GM13976 (cell line): ENCODE measurements around the gene BCDIN3D.

ENCODE experiments used
- DNase-seq: peaks from one replicate; pipeline ENCODE4 v3.0.0; 2012; ENCODE audit warnings: low spot score
- CTCF ChIP-seq: IDR thresholded peaks from 2 replicates; pipeline ENCODE4 v1.5.1; 2012; ENCODE audit warnings: borderline replicate concordance, mild to moderate bottlenecking; ENCODE audit not compliant: insufficient read depth; ENCODE audit errors: extremely low read depth, missing control alignments, control extremely low read depth
- in situ Hi-C: fragments of 300-500 bp; cut with MboI; formaldehyde crosslinking; loops from one replicate; pipeline ENCODE4 v1.12.0; 2022; ENCODE audit warnings: low sequenced_read_pairs, mixed read lengths, inconsistent platforms; ENCODE audit not compliant: unreplicated experiment

Gene BCDIN3D

DNA sequence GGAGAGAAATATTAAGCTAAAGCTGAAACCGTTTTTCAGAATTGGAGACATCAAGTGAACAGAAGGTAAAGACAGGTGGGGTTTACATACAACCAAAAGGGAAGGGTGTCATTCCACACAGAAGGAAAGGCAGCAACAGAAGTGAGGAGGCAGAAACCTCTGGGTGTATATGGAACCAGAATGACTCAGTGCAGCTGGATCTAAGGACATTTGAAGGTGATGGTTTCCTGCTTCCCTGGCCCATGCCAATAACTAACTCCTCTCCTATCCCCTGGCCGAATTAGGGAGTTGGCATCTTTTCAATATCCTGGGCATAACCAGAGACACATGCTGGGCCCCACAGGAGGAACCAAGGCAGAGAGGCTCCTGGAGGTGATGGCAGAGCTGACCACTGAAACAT is 23.1 kb downstream of the BCDIN3D start:
- in situ Hi-C loops, result no loop called here
- no peak for DNase-seq

DNA sequence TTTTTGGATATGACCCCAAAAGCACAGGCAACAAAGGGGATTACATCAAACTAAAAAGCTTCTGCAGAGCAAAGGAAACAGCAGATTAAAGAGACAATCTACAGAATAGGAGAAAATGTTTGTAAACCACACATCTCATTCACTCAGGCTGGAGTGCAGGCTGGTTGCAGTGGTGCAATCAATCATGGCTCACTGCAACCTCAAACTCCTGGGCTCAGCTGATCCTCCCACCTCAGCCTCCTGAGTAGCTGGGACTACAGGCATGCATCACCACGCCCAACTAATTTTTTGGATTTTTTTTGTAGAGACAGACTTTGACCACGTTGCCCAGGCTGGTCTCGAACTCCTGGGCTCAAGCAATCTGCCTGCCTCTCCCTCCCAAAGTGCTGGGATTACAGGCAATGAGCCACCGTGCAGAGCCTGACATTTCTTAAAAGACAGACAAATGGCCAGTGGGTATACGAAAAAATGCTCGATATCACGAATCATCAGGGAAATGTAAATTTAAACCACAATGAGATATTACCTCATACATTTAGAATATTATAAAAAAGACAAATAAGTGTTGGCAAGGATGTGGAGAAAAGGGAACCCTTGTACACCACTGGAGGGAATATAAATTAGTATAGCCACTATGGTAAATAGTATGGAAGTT is 24.5 kb downstream of the BCDIN3D start:
- in situ Hi-C loops, result no loop called here
- no peak for TF ChIP-seq CTCF
- no peak for DNase-seq

More for the DNA sequence above, 23.1 kb downstream of the BCDIN3D start:
- no peak for TF ChIP-seq CTCF

- in situ Hi-C loops, result no loop called here
- no peak for DNase-seq
- no peak for TF ChIP-seq CTCF
These were observed 29.8 kb downstream of the BCDIN3D start for GRCh38 chr12:49813131-49813530.

DNA sequence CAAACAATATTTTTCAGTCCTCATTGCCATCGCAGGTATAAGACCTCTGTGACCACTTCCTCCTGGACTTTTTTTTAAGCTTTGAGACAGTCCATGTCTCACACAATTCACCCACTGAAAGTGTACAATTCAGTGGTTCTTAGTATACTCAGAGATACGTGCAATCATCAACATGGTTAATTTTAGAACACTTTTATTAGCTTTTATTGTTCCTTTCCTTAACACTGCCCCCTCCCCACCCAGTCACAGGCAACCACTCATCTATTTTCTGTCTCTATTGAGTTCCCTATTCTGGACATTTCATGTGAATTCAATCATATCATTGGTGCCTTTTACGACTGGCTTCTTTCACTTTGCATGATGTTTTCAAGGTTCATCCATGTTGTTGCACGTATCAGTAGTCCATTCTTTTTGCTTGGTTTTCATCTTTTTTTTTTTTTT is 30.9 kb downstream of the BCDIN3D start:
- in situ Hi-C loops, result no loop called here
- no peak for DNase-seq
- TF ChIP-seq CTCF, result no peak

- no peak for DNase-seq
- in situ Hi-C loops, result no loop called here
- TF ChIP-seq CTCF, result no peak
These were observed 31.8 kb downstream of the BCDIN3D start for GRCh38 chr12:49811136-49811535.

- peak; percentile 19 for DNase-seq
- no peak for TF ChIP-seq CTCF
- in situ Hi-C loops, result no loop called here
These were observed 33.0 kb downstream of the BCDIN3D start for GRCh38 chr12:49809906-49810389.

- in situ Hi-C loops, result no loop called here
- DNase-seq, result peak; percentile 24
- TF ChIP-seq CTCF, result no peak
These were observed 33.5 kb downstream of the BCDIN3D start for GRCh38 chr12:49809381-49809905.
